SU-DHL-6 (cell line): ENCODE results near the gene DACH2.

ENCODE experiments used
- EZH2phosphoT487 ChIP-seq: fragments of 200-600 bp; sonication (generic), shearing (Covaris generic); conservative IDR thresholded peaks from 2 replicates; pipeline ENCODE4 v1.6.1; 2018; ENCODE audit warnings: mild to moderate bottlenecking, antibody characterized with exemption, low read length, moderate library complexity, mixed read lengths
- TF ChIP-seq, protein P1 (sequence below): fragments of 200-600 bp; sonication (generic); IDR thresholded peaks from one replicate; pipeline ENCODE4 v1.5.1; 2017; ENCODE audit warnings: antibody characterized with exemption, mild to moderate bottlenecking, low read length, moderate library complexity; ENCODE audit not compliant: insufficient read depth, poor library complexity, severe bottlenecking

DNA sequence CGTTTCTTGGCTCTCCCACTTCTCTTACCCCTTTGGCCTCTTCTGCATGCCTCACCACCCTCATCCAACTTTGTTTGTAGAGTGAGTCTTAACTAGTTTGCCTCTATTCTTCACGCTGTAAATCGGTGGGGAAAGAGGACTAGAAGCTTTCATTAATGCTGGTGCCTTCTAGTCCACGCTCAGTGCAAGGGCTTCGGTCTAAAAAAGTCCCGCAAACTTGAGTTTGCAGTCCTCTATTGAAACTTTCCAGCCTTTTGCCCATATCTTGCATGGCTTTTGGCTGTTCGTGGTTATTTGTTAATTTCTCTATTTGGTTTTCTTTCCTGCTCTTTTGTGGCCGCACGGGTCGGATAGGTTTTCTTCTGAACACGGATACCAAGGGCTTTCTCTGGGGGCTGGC is 868 bp downstream of the DACH2 start:
- TF ChIP-seq, protein P1, sequence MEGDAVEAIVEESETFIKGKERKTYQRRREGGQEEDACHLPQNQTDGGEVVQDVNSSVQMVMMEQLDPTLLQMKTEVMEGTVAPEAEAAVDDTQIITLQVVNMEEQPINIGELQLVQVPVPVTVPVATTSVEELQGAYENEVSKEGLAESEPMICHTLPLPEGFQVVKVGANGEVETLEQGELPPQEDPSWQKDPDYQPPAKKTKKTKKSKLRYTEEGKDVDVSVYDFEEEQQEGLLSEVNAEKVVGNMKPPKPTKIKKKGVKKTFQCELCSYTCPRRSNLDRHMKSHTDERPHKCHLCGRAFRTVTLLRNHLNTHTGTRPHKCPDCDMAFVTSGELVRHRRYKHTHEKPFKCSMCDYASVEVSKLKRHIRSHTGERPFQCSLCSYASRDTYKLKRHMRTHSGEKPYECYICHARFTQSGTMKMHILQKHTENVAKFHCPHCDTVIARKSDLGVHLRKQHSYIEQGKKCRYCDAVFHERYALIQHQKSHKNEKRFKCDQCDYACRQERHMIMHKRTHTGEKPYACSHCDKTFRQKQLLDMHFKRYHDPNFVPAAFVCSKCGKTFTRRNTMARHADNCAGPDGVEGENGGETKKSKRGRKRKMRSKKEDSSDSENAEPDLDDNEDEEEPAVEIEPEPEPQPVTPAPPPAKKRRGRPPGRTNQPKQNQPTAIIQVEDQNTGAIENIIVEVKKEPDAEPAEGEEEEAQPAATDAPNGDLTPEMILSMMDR: no peak
- no peak for TF ChIP-seq EZH2phosphoT487
